Activated CD4-positive, alpha-beta T cell treated with anti-CD3 and anti-CD28 coated beads, Interleukin-2, amount 10 ng/mL, durations not matched to agents 7 days and 5 days (primary cell): ENCODE data around the gene SPECC1. TPM values are rescaled to one million over a fixed set of nuclear protein-coding genes. Genes with fewer than 3 reads are reported as not detected.
"Not testable (repeated sequence)": the region's sequence is repeated elsewhere in the genome, so short reads cannot be mapped to it uniquely, and the experiment has no call there.

Experiments
- CTCF ChIA-PET: fragments of 350-600 bp; sonication (Branson Sonifier 250); formaldehyde crosslinking; loops from one replicate; lab custom pipeline; 2021; ENCODE audit warnings: antibody characterized with exemption; lab: Charles Lee
- POLR2A ChIA-PET: fragments of 350-600 bp; sonication (Branson Sonifier 250); formaldehyde crosslinking; loops from one replicate; lab custom pipeline; 2021; ENCODE audit warnings: antibody characterized with exemption; lab: Charles Lee
- DNase-seq: peaks from one replicate; pipeline ENCODE4 v3.0.0-alpha.2; 2020
- H3K27ac Mint-ChIP-seq: one replicate; pipeline ENCODE4 v1.8.0; 2021; ENCODE audit warnings: mild to moderate bottlenecking, moderate library complexity, mixed read lengths
- H3K27me3 Mint-ChIP-seq: one replicate; pipeline ENCODE4 v1.8.0; 2021; ENCODE audit warnings: mixed read lengths
- H3K36me3 Mint-ChIP-seq: one replicate; pipeline ENCODE4 v1.8.0; 2021; ENCODE audit warnings: low read depth, mixed read lengths
- H3K4me1 Mint-ChIP-seq: one replicate; pipeline ENCODE4 v1.8.0; 2021; ENCODE audit warnings: mixed read lengths
- H3K4me3 Mint-ChIP-seq: one replicate; pipeline ENCODE4 v1.8.0; 2021; ENCODE audit warnings: mild to moderate bottlenecking, moderate library complexity, mixed read lengths
- H3K9me3 Mint-ChIP-seq: one replicate; pipeline ENCODE4 v1.8.0; 2021; ENCODE audit warnings: mixed read lengths
- total RNA-seq, 2 experiments: library from RNA; stranded (reverse); gene quantifications; one replicate each; pipeline ENCODE4 v1.2.3, GENCODE V29; 2021

SPECC1 gene
- total RNA-seq, 2 experiments from 2014 or later: 3.7 to 4.9 TPM

DNA sequence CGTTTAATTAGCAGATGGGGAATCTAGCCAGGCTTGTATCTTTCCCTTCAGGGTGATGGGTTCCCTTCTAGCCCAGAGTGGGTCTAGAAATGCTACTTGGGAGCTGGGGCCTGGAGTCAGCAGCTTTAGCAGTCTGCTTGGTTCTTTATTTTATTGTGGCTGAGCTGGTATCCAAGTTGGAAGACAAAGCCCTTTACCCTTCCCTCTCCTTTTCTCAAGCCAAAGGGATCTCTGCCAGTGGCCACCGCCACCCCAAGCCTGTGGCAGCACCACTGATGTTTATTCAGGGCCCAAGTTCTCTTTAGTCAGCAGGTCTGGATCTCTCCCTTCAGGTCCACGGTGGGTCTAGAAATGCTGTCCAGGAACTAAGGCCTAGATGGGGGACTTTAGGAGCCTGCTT lies 215.2 kb downstream of the SPECC1 start:
- POLR2A ChIA-PET: no interaction called here
- DNase-seq: no peak
- Mint-ChIP-seq H3K27me3 (peaks cover 16% of the 10 kb centered on the region), H3K9me3 (no peaks in the 10 kb centered on the region), H3K36me3 (no peaks in the 10 kb centered on the region), H3K27ac (no peak overlapping the region), H3K4me3 (no peak overlapping the region), H3K4me1 (peaks cover 13% of the 10 kb centered on the region)
- CTCF ChIA-PET: interaction anchor here (0.6 to 1.4 kb wide), 2 partner anchors 8 to 103 kb away, joined by 3 to 5 read pairs; no protein-coding TSS in a partner anchor

DNA sequence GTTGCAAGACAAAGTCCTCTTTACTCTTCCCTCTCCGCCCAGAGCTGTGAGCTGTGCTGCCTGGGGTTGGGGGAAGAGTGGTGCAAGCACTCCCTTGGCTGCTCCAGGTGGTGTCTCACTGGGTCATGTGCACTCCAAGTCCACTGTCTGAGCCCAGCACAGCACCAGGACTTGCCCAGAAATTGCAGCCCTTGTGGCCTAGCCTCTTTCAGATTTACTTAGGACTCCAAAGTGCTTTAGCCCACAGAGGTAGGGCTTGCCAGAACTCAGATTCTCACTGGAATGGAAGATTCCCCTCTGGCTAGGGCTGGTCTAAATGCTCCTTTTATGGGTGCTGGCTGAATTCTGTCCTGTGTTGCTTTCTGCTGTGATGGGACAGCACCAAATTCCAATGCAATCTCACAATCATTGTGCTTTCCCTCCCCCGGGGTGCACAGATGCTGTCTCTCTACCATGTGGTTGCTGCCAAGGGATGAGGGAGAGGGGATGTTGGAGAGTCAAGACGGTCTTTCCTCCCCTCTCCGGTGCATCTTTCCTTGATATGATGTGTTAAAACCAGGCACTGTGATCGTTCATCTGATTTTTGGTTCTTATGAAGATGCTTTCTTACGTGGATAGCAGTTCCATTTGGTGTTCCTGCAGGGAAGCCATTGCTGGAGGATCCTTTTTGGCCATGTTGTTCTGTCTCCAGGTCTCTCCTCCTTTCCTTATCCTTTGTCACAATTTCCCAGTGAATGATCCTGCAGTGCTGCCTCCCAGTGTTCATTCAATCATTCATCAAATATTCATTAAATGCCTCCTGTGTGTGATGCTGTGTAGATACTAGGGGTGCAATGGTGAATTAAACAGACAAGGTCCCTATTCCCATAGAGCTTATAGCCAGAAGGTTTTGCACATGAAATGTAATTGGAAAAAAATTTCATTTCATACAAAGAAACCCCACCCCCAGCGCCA lies 216.3 kb downstream of the SPECC1 start:
- Mint-ChIP-seq H3K9me3 (no peaks in the 10 kb centered on the region), H3K4me3 (no peak overlapping the region), H3K36me3 (no peaks in the 10 kb centered on the region), H3K4me1 (peaks cover 16% of the 10 kb centered on the region), H3K27ac (no peak overlapping the region), H3K27me3 (peaks cover 11% of the 10 kb centered on the region)
- CTCF ChIA-PET: interaction anchor here (0.6 to 3.7 kb wide), 4 partner anchors 7 to 104 kb away, joined by 3 to 23 read pairs (median 11); no protein-coding TSS in a partner anchor
- DNase-seq: no peak
- POLR2A ChIA-PET: no interaction called here

DNA sequence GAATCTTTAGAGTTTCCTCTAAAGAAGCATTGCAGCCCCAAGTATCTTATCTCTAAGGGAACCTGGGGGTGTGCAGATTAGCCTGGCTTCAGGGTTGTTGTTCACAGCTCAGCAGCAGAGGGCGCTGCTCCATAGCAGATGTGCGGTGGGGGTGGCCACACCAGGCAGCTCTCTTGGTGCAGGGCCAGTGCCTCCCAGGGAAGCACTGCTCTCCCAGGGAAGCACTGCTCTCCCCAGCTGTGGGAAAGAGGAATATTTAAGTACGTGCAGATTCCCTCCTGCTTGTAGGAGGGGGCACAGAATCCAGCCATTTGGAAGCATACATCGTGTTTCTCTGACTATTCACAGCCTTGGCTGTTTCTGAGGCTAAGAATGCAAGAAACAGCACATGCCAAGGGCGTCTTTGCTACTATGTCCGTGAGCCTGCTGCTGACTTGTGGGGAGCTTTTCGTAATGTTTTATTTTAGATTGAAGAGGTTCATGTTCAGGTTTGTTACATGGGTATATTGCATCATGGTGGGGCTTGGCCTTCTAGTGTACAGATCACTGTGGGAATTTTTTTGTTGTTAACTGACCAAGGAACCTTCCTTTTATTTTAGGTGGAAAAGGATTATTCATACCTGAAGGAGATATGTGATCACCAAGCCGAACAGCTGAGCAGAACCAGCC lies 217.8 kb downstream of the SPECC1 start:
- H3K36me3 Mint-ChIP-seq: no peaks in the 10 kb centered on the region
- H3K9me3 Mint-ChIP-seq: no peaks in the 10 kb centered on the region
- CTCF ChIA-PET: interaction anchor here (0.5 to 3.7 kb wide), 18 partner anchors 9 to 108 kb away, joined by 3 to 23 read pairs (median 3); no protein-coding TSS in a partner anchor
- no peaks in the 10 kb centered on the region for H3K27me3 Mint-ChIP-seq
- H3K4me3 Mint-ChIP-seq: no peak overlapping the region
- POLR2A ChIA-PET: no interaction called here
- DNase-seq: peak; percentile 85
- H3K27ac Mint-ChIP-seq: no peak overlapping the region
- H3K4me1 Mint-ChIP-seq: peaks cover 18% of the 10 kb centered on the region

DNA sequence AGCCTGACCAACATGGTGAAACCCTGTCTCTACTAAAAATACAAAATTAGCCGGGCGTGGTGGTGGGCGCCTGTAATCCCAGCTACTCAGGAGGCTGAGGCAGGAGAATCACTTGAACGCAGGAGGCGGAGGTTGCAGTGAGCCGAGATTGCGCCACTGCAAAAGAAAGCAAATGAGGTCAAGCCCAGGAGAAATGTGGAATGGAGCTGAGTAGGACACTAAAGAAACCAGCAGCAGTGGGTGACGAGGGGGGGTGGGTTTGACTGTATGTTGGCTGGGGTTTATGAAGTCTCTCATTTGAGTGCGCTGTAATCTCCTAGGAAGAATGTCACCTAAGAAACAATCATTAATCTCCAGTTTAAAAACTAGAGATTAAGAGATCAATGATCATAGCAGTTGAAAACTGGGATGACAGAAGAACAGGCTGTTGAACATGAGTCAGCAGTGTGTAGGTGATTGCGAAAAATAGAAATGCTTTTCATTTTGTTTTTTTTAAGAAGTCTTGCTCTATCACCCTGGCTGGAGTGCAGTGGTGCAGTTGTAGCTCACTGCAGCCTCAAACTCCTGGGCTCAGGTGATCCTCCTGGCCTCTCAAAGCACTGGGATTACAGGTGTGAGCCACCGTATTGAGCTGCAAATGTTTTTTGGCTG lies 218.7 kb downstream of the SPECC1 start:
- H3K9me3 Mint-ChIP-seq, H3K4me3 Mint-ChIP-seq, POLR2A ChIA-PET, H3K27me3 Mint-ChIP-seq, H3K27ac Mint-ChIP-seq, DNase-seq, H3K36me3 Mint-ChIP-seq: not testable (repeated sequence)
- CTCF ChIA-PET: interaction anchor here (0.7 to 3.7 kb wide), 10 partner anchors 8 to 93 kb away, joined by 3 to 23 read pairs (median 6); no protein-coding TSS in a partner anchor
- H3K4me1 Mint-ChIP-seq: peaks cover 22% of the 10 kb centered on the region

DNA sequence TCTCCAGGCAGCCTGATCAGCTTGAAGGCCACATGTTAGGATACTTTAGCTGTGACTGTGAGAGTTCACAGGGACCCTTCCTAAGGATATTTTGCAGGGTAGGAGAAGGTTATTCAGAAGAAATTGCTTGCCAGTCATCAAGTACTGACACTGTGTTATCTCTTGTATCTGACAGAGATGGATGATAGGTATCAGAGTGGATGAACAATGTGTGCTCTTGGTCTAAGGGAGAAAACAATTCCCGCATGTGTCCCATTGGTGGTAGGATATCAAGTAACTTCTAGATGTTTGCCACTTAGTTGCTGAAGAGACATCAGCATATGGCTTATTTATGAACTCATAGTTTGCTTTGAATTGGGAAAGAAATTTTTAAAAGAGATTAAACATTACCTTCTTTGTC lies 219.3 kb downstream of the SPECC1 start:
- no peaks in the 10 kb centered on the region for H3K27me3 Mint-ChIP-seq
- POLR2A ChIA-PET: no interaction called here
- no peak overlapping the region for H3K27ac Mint-ChIP-seq
- CTCF ChIA-PET: interaction anchor here (0.7 to 3.7 kb wide), 6 partner anchors 8 to 88 kb away, joined by 3 to 19 read pairs (median 6); no protein-coding TSS in a partner anchor
- no peaks in the 10 kb centered on the region for H3K9me3 Mint-ChIP-seq
- peaks cover 25% of the 10 kb centered on the region for H3K4me1 Mint-ChIP-seq
- H3K4me3 Mint-ChIP-seq: no peak overlapping the region
- DNase-seq: no peak
- H3K36me3 Mint-ChIP-seq: no peaks in the 10 kb centered on the region

DNA sequence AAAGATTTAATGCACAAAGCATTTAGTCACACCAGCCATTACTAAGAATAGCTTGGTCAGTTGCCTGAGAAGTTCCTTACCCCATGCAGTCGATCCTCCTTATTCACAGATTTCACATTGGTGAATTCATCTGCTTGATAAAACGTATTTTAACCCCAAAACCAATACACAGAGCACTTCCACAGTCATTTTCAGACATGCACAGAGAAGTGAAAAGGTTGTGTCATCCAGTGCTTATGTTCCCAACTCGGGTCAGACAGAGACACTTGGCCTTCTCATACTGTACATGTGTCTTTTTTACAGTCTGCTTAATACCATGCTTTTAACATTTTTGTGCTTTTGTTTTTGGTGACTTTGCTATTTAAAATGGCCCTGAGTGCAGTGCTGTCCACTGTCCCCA lies 219.7 kb downstream of the SPECC1 start:
- no peak for DNase-seq
- ChIA-PET POLR2A (no interaction called here), CTCF (interaction anchor here (1.6 to 3.7 kb wide), 2 partner anchors 28 to 88 kb away, joined by 3 to 19 read pairs; no protein-coding TSS in a partner anchor)
- Mint-ChIP-seq H3K4me3 (no peak overlapping the region), H3K4me1 (peaks cover 29% of the 10 kb centered on the region), H3K36me3 (no peaks in the 10 kb centered on the region), H3K9me3 (no peaks in the 10 kb centered on the region), H3K27me3 (no peaks in the 10 kb centered on the region), H3K27ac (no peak overlapping the region)

DNA sequence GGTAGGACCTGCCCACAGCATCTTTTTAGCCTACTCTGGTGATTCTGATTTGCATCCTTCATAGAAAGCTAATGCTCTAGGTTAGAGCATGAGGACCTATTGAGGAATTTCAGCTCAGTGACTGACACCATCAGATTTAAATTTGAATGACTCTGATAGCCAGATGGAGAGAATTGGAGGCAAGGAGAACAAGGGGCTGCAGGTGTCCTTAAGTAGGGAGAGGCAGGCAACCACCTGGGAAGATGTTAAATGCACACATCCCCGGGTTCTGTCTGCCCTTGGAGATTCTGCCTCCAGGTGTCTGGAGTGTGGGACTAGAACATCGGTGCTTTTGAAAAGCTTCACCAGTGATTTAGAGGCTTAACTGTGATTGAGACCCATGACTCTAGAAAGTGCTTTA lies 221.8 kb downstream of the SPECC1 start:
- peaks cover 50% of the 10 kb centered on the region for H3K4me1 Mint-ChIP-seq
- ChIA-PET POLR2A (no interaction called here), CTCF (no interaction called here)
- peaks cover 8% of the 10 kb centered on the region for H3K36me3 Mint-ChIP-seq
- H3K9me3 Mint-ChIP-seq: peaks cover 6% of the 10 kb centered on the region
- no peaks in the 10 kb centered on the region for H3K27me3 Mint-ChIP-seq
- H3K27ac Mint-ChIP-seq: no peak overlapping the region
- DNase-seq: no peak
- no peak overlapping the region for H3K4me3 Mint-ChIP-seq

DNA sequence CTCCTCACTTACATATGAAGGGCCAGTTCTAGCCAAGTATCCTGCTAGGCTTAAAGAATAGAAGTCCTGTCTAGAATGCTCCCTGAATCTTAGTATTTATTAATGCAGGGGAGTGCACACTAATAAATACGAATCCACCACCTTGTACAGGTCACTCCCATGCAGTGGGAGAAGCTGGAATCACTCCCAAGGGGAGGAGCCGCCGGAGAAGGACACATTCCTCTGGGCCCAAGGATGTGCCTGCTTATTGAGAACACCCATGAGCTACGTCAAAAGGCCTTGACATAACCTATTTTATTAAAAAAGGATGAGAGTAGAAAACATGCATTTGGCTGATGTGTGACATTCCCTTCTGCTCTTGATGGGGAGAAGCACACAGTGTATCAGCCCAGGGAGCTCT lies 223.5 kb downstream of the SPECC1 start:
- ChIA-PET POLR2A (no interaction called here), CTCF (interaction anchor here (0.6 to 1.0 kb wide), 3 partner anchors 9 to 89 kb away, joined by 3 to 5 read pairs (median 4); no protein-coding TSS in a partner anchor)
- H3K9me3 Mint-ChIP-seq: peaks cover 6% of the 10 kb centered on the region
- H3K27me3 Mint-ChIP-seq: no peaks in the 10 kb centered on the region
- H3K27ac Mint-ChIP-seq: peak overlapping the region; percentile 42
- no peak overlapping the region for H3K4me3 Mint-ChIP-seq
- peaks cover 8% of the 10 kb centered on the region for H3K36me3 Mint-ChIP-seq
- DNase-seq: no peak
- peaks cover 50% of the 10 kb centered on the region for H3K4me1 Mint-ChIP-seq

DNA sequence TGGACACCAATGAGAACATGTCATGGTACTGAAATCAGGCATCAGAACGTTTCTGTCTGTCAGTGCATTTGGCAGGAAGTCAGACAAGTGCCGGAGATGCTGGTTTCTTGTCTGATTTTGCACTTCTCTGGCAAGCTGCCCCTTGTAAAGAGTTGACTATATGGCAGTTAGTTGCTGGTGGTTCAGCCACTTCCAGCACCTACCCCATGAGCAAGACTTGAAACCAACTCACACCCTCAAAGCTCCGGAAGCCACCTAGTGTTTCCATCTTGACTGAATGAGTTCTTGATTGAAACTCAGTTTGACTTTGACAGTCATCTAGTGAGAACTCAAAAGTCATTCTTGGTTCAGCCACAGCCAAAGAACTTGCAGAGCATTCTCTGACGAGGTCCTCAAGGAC lies 225.1 kb downstream of the SPECC1 start:
- Mint-ChIP-seq H3K36me3 (peaks cover 8% of the 10 kb centered on the region), H3K4me1 (peaks cover 45% of the 10 kb centered on the region), H3K9me3 (peaks cover 6% of the 10 kb centered on the region), H3K4me3 (peak overlapping the region; percentile 52), H3K27me3 (no peaks in the 10 kb centered on the region), H3K27ac (peak overlapping the region; percentile 90)
- POLR2A ChIA-PET: interaction anchor here (0.6 kb wide), 1 partner anchor 248 kb away, joined by 3 read pairs; no protein-coding TSS in a partner anchor
- CTCF ChIA-PET: interaction anchor here (0.8 to 3.6 kb wide), 3 partner anchors 7 to 41 kb away, joined by 3 to 14 read pairs (median 4); no protein-coding TSS in a partner anchor
- DNase-seq: peak; percentile 83

DNA sequence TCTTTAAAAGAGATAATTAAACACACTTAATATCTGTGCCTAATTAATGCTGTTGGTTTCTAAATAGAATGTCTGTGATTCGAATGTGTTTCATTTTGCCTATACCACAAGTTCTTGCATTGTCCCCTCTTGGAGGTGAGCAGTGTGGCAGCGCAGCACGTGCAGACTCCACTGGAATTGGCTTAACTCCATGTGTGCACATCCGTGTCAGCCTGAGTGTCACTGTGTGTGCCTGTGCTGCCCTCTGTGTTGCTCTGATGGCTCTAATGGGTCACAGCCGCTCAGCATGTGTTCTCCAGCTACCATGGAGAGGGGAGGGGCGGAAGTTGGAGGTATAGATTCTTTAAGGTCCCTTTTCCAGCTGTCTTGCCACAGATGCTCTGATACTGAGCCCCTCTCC lies 226.6 kb downstream of the SPECC1 start:
- Mint-ChIP-seq H3K4me3 (no peak overlapping the region), H3K27me3 (no peaks in the 10 kb centered on the region), H3K27ac (peak overlapping the region; percentile 90), H3K9me3 (peaks cover 6% of the 10 kb centered on the region), H3K36me3 (peaks cover 8% of the 10 kb centered on the region), H3K4me1 (peaks cover 42% of the 10 kb centered on the region)
- DNase-seq: no peak
- ChIA-PET CTCF (interaction anchor here (0.5 to 3.6 kb wide), 4 partner anchors 8 to 75 kb away, joined by 3 to 14 read pairs (median 3); no protein-coding TSS in a partner anchor), POLR2A (no interaction called here)

DNA sequence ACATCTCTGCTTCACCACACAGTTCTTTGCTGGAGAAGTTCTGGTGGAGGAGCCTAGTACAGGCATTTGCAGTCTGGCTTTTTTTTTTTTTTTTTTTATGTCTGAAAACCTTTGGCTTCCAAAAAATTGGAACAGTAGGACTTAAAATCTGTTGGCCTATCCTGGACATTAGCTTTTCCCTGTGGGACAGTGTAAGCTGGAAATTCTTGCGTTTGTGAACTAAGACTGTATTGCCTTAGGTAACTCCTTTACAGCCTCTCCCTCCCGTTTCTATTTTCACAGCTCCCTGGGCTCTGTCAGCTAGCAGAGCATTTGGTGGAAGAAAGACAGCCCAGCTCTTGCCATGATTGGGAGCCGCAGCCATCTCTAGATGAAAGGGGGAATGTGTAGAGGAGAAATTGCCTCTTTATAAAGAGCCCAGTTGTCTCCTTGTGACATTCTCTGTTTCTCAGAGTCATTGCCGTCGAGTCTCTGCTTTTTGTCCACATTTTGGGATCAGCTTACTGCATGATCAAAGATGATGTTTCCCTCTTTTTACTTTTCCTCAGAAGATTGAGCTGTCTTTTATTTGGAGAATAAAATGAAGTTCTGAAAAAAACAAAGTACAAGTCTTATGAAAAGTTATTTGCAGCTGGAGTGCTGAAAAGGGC lies 227.5 kb downstream of the SPECC1 start:
- DNase-seq: no peak
- Mint-ChIP-seq H3K4me3 (no peak overlapping the region), H3K4me1 (peaks cover 40% of the 10 kb centered on the region), H3K36me3 (peaks cover 8% of the 10 kb centered on the region), H3K27me3 (no peaks in the 10 kb centered on the region), H3K27ac (no peak overlapping the region), H3K9me3 (peaks cover 6% of the 10 kb centered on the region)
- CTCF ChIA-PET: interaction anchor here (0.7 to 3.6 kb wide), 3 partner anchors 9 to 30 kb away, joined by 3 to 14 read pairs (median 3); no protein-coding TSS in a partner anchor
- POLR2A ChIA-PET: no interaction called here
